HCT116 (cell line): ENCODE data around the gene MRPL37. TPM values are rescaled to one million over a fixed set of nuclear protein-coding genes. Genes with fewer than 3 reads are reported as not detected.

Experiments used
- ATAC-seq: fragments of 200-7000 bp; cut with Tn5 transposase; 2 replicates; pipeline ENCODE4 v1.9.1; 2020; ENCODE audit warnings: mild to moderate bottlenecking, moderate library complexity
- BruUV-seq: library from RNA; stranded (reverse); fragments of 400-500 nt; replicated peaks from 2 replicates; lab custom pipeline; 2021; lab: Mats Ljungman, UMichigan
- CTCF ChIA-PET: fragments of 300-600 bp; sonication (Branson Sonifier 250); formaldehyde crosslinking; loops from one replicate; lab custom pipeline; 2021; ENCODE audit warnings: antibody characterized with exemption; lab: Charles Lee
- POLR2A ChIA-PET: fragments of 300-600, 350-600 bp; sonication (Branson Sonifier 250); formaldehyde crosslinking; loops from one replicate; lab custom pipeline; 2021; ENCODE audit warnings: antibody characterized with exemption; lab: Charles Lee
- RAD21 ChIA-PET, 2 experiments: fragments of 300-600 bp; sonication (Branson Sonifier 250); formaldehyde crosslinking; loops; one replicate each; lab custom pipeline; 2023; ENCODE audit warnings: low total read pairs in 2 of 2; ENCODE audit not compliant: uncharacterized antibody in 2 of 2, unreplicated experiment in 2 of 2, low non-redundant PET in 1 of 2; lab: Charles Lee
- DNase-seq: peaks from one replicate; pipeline ENCODE4 v3.0.0-alpha.2; 2010; ENCODE audit warnings: low read depth, low spot score
- H2AFZ ChIP-seq: fragments of 200-600 bp; shearing (Covaris generic), sonication (generic); 2 replicates; pipeline ENCODE4 v1.6.1; 2017; ENCODE audit warnings: low read depth, mixed run types, mixed read lengths, antibody characterized with exemption, low read length; ENCODE audit not compliant: poor library complexity, severe bottlenecking
- H3K27ac ChIP-seq: 2 replicates; pipeline ENCODE4 v1.5.1; 2012; ENCODE audit warnings: low read depth, low read length
- H3K27me3 ChIP-seq: fragments of 200-600 bp; sonication (generic); 2 replicates; pipeline ENCODE4 v1.6.1; 2016; ENCODE audit warnings: mixed run types, low read length, mixed read lengths; ENCODE audit not compliant: insufficient read depth
- H3K36me3 ChIP-seq, 2 experiments: fragments of 200-500 bp in 1 of 2; fragments of 200-600 bp in 1 of 2; sonication (Bioruptor generic) in 1 of 2; sonication (generic) in 1 of 2; 2 replicates each; pipeline versions ENCODE4 v1.5.1 to v1.6.1; 2014 to 2016; ENCODE audit warnings: low read length in 2 of 2, inconsistent platforms in 1 of 2, mixed read lengths in 1 of 2, mixed run types in 1 of 2; ENCODE audit not compliant: insufficient read depth in 2 of 2, control insufficient read depth in 1 of 2
- H3K4me1 ChIP-seq, 2 experiments: fragments of 200-600 bp in 1 of 2; sonication (generic) in 1 of 2; 2 replicates each; pipeline versions ENCODE4 v1.5.1 to v1.6.1; 2012 to 2017; ENCODE audit warnings: low read length in 2 of 2, inconsistent platforms in 1 of 2, mild to moderate bottlenecking in 1 of 2, mixed read lengths in 1 of 2, mixed run types in 1 of 2, moderate library complexity in 1 of 2; ENCODE audit not compliant: insufficient read depth in 2 of 2, control insufficient read depth in 1 of 2
- H3K4me2 ChIP-seq: fragments of 200-600 bp; sonication (generic); 2 replicates; pipeline ENCODE4 v1.6.1; 2017; ENCODE audit warnings: mixed run types, low read length, mixed read lengths
- H3K4me3 ChIP-seq, 2 experiments: fragments of 200-600 bp in 1 of 2; sonication (generic) in 1 of 2; replicated peaks in 1 of 2; 2 replicates each; pipeline ENCODE4 v1.5.1; 2011 to 2016; ENCODE audit warnings: low read length in 2 of 2, control low read depth in 1 of 2, low read depth in 1 of 2, mild to moderate bottlenecking in 1 of 2, mixed read lengths in 1 of 2, mixed run types in 1 of 2
- H3K79me2 ChIP-seq: fragments of 200-600 bp; sonication (generic); 2 replicates; pipeline ENCODE4 v1.6.1; 2017; ENCODE audit warnings: mild to moderate bottlenecking, mixed run types, low read length, moderate library complexity, mixed read lengths; ENCODE audit not compliant: insufficient read depth
- H3K9ac ChIP-seq: fragments of 200-600 bp; sonication (generic); 2 replicates; pipeline ENCODE4 v1.6.1; 2016; ENCODE audit warnings: low read length, mixed read lengths
- H3K9me2 ChIP-seq: fragments of 200-600 bp; sonication (generic), shearing (Covaris generic); 2 replicates; pipeline ENCODE4 v1.6.1; 2017; ENCODE audit warnings: mixed run types, mild to moderate bottlenecking, moderate library complexity; ENCODE audit not compliant: insufficient read depth
- H3K9me3 ChIP-seq, 2 experiments: fragments of 200-500 bp in 1 of 2; fragments of 200-600 bp in 1 of 2; sonication (Bioruptor generic) in 1 of 2; sonication (generic) in 1 of 2; 2 replicates each; pipeline ENCODE4 v1.6.1; 2014 to 2017; ENCODE audit warnings: low read length in 2 of 2, mixed read lengths in 2 of 2, inconsistent platforms in 1 of 2, low read depth in 1 of 2, mild to moderate bottlenecking in 1 of 2, mixed run types in 1 of 2, moderate library complexity in 1 of 2; ENCODE audit not compliant: control insufficient read depth in 1 of 2, insufficient read depth in 1 of 2
- H4K20me1 ChIP-seq: fragments of 200-600 bp; sonication (generic), shearing (Covaris generic); 2 replicates; pipeline ENCODE4 v1.6.1; 2017; ENCODE audit warnings: mixed run types, mild to moderate bottlenecking, moderate library complexity; ENCODE audit not compliant: insufficient read depth
- ATF3 ChIP-seq: IDR thresholded peaks from 2 replicates; pipeline ENCODE4 v1.6.1; 2012
- CBX3 ChIP-seq: IDR thresholded peaks from 2 replicates; pipeline ENCODE4 v1.6.1; 2012; ENCODE audit warnings: low read depth
- EGR1 ChIP-seq: IDR thresholded peaks from 2 replicates; pipeline ENCODE4 v1.6.1; 2012; ENCODE audit warnings: low read depth
- ELF1 ChIP-seq: IDR thresholded peaks from 2 replicates; pipeline ENCODE4 v1.6.1; 2012; ENCODE audit warnings: low read depth, borderline replicate concordance
- FOSL1 ChIP-seq: IDR thresholded peaks from 2 replicates; pipeline ENCODE4 v1.6.1; 2012; ENCODE audit warnings: low read depth
- POLR2A ChIP-seq: IDR thresholded peaks from 2 replicates; pipeline ENCODE4 v1.7.0; 2011; ENCODE audit warnings: borderline replicate concordance; ENCODE audit not compliant: insufficient read depth, insufficient read length; ENCODE audit errors: extremely low read depth
- RAD21 ChIP-seq: IDR thresholded peaks from 2 replicates; pipeline ENCODE4 v1.6.1; 2012; ENCODE audit warnings: low read depth, mild to moderate bottlenecking
- SP1 ChIP-seq: IDR thresholded peaks from 2 replicates; pipeline ENCODE4 v1.6.1; 2012; ENCODE audit warnings: low read depth
- SRF ChIP-seq: IDR thresholded peaks from 2 replicates; pipeline ENCODE4 v1.6.1; 2012; ENCODE audit warnings: low read depth
- TCF7L2 ChIP-seq: IDR thresholded peaks from 2 replicates; pipeline ENCODE4 v1.7.0; 2011; ENCODE audit warnings: borderline replicate concordance, inconsistent platforms; ENCODE audit not compliant: insufficient read depth, insufficient read length; ENCODE audit errors: extremely low read depth
- YY1 ChIP-seq: IDR thresholded peaks from 2 replicates; pipeline ENCODE4 v1.6.1; 2011; ENCODE audit warnings: low read length, low read depth, moderate library complexity, mild to moderate bottlenecking; ENCODE audit not compliant: insufficient replicate concordance; ENCODE audit errors: extremely low read depth
- ZFX ChIP-seq: fragments of 450-650 bp; IDR thresholded peaks from 2 replicates; pipeline ENCODE4 v1.6.1; 2017
- ZNF274 ChIP-seq: fragments of 200-500 bp; sonication (Bioruptor generic); IDR thresholded peaks from 2 replicates; pipeline ENCODE4 v1.6.1; 2014; ENCODE audit warnings: mild to moderate bottlenecking, low read depth, low read length, inconsistent platforms
- intact Hi-C: fragments of 100-400 bp; cut with micrococcal nuclease; formaldehyde crosslinking; loops from 2 replicates; pipeline ENCODE4 v1.10.0; 2022
- total RNA-seq: library from RNA; stranded (reverse); gene quantifications from one replicate; pipeline ENCODE4 v1.2.1, GENCODE V29; 2021; ENCODE audit not compliant: unreplicated experiment
- TF ChIP-seq, protein P1 (sequence below): IDR thresholded peaks from 2 replicates; pipeline ENCODE4 v1.6.1; 2012
- TF ChIP-seq, protein P2 (sequence below), 3 experiments: fragments of 200-600 bp in 1 of 3; sonication (generic) in 1 of 3; IDR thresholded peaks in 2 of 3; conservative IDR thresholded peaks in 1 of 3; 2 replicates each; pipeline ENCODE4 v1.5.1; 2012 to 2017; ENCODE audit warnings: low read depth in 2 of 3, low read length in 2 of 3, antibody characterized with exemption in 1 of 3, borderline replicate concordance in 1 of 3, control low read depth in 1 of 3, mild to moderate bottlenecking in 1 of 3, mixed read lengths in 1 of 3, mixed run types in 1 of 3, moderate library complexity in 1 of 3; ENCODE audit not compliant: insufficient read depth in 1 of 3

Gene MRPL37
- total RNA-seq, 1 experiment from 2014 or later = 132 TPM

- Histone ChIP-seq H3K4me1 (no peaks in the 10 kb centered on the region), H3K36me3 (no peaks in the 10 kb centered on the region; a peak in 1 of 4 replicates), H3K27me3 (no peaks in the 10 kb centered on the region), H3K9ac (no peak overlapping the region), H3K27ac (no peak overlapping the region), H2AFZ (no peak overlapping the region), H3K9me3 (no peaks in the 10 kb centered on the region), H3K79me2 (no peaks in the 10 kb centered on the region), H3K9me2 (no peaks in the 10 kb centered on the region), H3K4me3 (no peak overlapping the region), H3K4me2 (no peak overlapping the region), H4K20me1 (no peaks in the 10 kb centered on the region)
- ATAC-seq (no peak), DNase-seq (no peak)
- CTCF ChIA-PET = no interaction called here
- POLR2A ChIA-PET = no interaction called here
- BruUV-seq = no TSS peak
- TF ChIP-seq ZNF274 (no peak), ELF1 (no peak), YY1 (no peak)
- RAD21 ChIA-PET = no interaction called here
- intact Hi-C loops = no loop called here
Observed at GRCh38 chr1:54178296-54179070, 21.5 kb upstream of the MRPL37 start.

- no peak for ATAC-seq
- RAD21 ChIA-PET = interaction anchor here in 1 of 2 experiments (1.5 kb wide), 1 partner anchor 309 kb away, joined by 4 read pairs; no protein-coding TSS in a partner anchor
- H3K79me2 ChIP-seq = no peaks in the 10 kb centered on the region
- no peaks in the 10 kb centered on the region for H3K27me3 ChIP-seq
- POLR2A ChIA-PET = interaction anchor here (1.0 to 2.0 kb wide), 2 partner anchors 18 to 19 kb away, joined by 4 to 8 read pairs; partner anchors contain the start of genes CYB5RL and MRPL37
- intact Hi-C loops = loop anchor here (1.0 kb wide), 1 partner anchor 307 kb away; no protein-coding TSS in a partner anchor
- CTCF ChIA-PET = interaction anchor here (0.8 to 1.6 kb wide), 11 partner anchors 8 to 318 kb away, joined by 3 to 10 read pairs (median 5); partner anchors contain the start of genes CYB5RL and MRPL37
- H3K9me3 ChIP-seq = no peaks in the 10 kb centered on the region
- BruUV-seq = no TSS peak
- H3K27ac ChIP-seq = no peak overlapping the region
- no peak for DNase-seq
- H3K4me3 ChIP-seq = no peak overlapping the region
- no peaks in the 10 kb centered on the region for H4K20me1 ChIP-seq
- no peaks in the 10 kb centered on the region; a peak in 1 of 4 replicates for H3K36me3 ChIP-seq
- no peaks in the 10 kb centered on the region for H3K9me2 ChIP-seq
- H3K4me1 ChIP-seq = no peaks in the 10 kb centered on the region
- H3K9ac ChIP-seq = no peak overlapping the region
- H2AFZ ChIP-seq = no peak overlapping the region
- H3K4me2 ChIP-seq = no peak overlapping the region
- TF ChIP-seq, protein P1, sequence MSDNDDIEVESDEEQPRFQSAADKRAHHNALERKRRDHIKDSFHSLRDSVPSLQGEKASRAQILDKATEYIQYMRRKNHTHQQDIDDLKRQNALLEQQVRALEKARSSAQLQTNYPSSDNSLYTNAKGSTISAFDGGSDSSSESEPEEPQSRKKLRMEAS = no peak
- TF ChIP-seq ZNF274 (no peak), ZFX (no peak), CBX3 (no peak), ATF3 (no peak), EGR1 (no peak), FOSL1 (no peak), POLR2A (no peak), SRF (no peak), TCF7L2 (no peak), SP1 (no peak), YY1 (no peak), RAD21 (no peak)
- TF ChIP-seq, protein P2, sequence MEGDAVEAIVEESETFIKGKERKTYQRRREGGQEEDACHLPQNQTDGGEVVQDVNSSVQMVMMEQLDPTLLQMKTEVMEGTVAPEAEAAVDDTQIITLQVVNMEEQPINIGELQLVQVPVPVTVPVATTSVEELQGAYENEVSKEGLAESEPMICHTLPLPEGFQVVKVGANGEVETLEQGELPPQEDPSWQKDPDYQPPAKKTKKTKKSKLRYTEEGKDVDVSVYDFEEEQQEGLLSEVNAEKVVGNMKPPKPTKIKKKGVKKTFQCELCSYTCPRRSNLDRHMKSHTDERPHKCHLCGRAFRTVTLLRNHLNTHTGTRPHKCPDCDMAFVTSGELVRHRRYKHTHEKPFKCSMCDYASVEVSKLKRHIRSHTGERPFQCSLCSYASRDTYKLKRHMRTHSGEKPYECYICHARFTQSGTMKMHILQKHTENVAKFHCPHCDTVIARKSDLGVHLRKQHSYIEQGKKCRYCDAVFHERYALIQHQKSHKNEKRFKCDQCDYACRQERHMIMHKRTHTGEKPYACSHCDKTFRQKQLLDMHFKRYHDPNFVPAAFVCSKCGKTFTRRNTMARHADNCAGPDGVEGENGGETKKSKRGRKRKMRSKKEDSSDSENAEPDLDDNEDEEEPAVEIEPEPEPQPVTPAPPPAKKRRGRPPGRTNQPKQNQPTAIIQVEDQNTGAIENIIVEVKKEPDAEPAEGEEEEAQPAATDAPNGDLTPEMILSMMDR (IDR thresholded peaks at IDR 0.05 in 2 of 3, conservative IDR thresholded peaks at IDR 0.05 in 1 of 3; ENCODE audit: borderline replicate concordance in 1 of 3, insufficient read depth in 1 of 3, low read depth in 2 of 3, low read length in 2 of 3) = no peak
Observed at GRCh38 chr1:54180701-54181360, 19.1 kb upstream of the MRPL37 start.
